Activated CD8-positive, alpha-beta memory T cell treated with anti-CD3 and anti-CD28 coated beads, Interleukin-2, amount 50 U/mL, for 24 hours (primary cell): ENCODE results near the gene DELE1.

Source experiments
- DNase-seq: peaks from one replicate; pipeline ENCODE4 v3.0.0-alpha.2; 2020; ENCODE audit errors: extremely low read depth

Gene DELE1

DNA sequence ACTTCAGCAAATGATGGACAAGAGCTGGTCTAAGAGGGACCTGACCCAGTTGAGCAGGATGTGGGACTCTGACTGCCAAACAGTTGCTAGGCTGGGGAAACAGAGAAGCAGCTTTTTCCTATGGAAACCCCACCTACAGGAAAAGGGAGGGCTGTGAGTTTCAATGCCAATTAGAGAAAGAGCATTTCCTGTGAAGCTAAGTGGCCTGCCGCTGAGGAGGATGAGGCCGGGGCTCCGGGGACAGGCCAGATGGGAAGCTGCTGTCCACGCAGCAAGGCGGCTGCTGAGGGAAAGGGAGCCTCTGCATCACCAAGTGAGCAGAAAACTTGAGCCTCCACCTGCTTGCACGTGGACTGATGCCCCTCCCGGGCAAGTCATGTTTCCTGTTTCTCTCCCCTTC lies 34.4 kb downstream of the DELE1 start, which contains the start of gene PCDH12:
PCDH12 (minus strand) TSS at position 90 of the 400 bp plus-strand sequence. CDS start 351 bp downstream, outside the sequence.
- no peak for DNase-seq

DNA sequence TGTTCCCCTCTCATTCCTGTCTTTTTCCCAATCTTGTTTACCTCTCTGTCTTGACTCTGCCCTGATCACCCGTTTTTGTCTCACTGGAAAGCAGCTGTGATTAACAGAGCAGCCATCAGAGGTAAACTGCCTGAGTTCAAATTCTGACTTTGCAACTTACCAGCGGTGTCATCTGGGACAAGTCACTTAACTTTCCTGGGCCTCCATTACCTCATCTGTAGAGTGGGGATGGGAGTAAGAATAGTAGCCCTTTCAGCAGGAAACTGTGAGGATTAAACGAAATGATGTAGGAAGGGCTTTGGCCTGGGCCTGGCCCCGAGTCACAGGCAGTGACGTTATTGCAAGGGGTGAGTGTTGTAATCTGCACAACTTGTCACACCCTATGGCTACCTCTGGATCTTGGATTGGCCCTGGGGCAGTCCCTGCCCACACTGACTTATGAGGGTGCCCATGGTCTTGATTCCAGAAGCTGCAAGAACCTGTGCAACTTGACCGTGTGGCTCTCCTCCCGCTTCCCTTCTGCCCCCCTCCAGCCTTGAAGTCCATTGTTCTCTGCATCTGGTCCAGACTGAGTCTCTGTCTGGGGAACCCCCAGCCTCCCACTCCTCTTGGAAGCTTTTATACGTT lies 35.0 kb downstream of the DELE1 start:
- DNase-seq, result no peak

- no peak for DNase-seq
Measured at GRCh38 chr5:141960018-141960417, 36.3 kb downstream of the DELE1 start.

GRCh38 chr5:141960449-141961323 lies 37.0 kb downstream of the DELE1 start:
- peak; percentile 73 for DNase-seq

DNA sequence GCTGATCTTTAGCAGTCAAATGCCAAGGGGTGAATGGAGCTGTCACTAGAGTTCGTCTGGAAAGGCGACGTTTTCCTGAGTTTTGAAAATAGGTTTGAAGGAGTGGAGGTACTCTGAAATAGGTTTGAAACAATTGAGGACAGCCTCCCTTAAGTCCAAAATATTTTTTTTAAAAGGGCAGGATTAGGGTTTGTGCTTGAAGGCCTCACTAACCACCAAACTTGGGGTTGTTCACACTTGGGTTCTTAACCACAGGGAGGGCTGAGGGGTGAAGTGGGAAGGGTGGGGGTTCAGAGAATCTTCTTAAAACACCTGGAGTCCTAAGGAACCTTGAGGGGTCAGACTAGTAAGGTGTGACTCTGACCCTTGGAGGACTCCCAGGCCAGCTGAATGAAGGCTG lies 37.8 kb downstream of the DELE1 start:
- DNase-seq, result no peak

DNA sequence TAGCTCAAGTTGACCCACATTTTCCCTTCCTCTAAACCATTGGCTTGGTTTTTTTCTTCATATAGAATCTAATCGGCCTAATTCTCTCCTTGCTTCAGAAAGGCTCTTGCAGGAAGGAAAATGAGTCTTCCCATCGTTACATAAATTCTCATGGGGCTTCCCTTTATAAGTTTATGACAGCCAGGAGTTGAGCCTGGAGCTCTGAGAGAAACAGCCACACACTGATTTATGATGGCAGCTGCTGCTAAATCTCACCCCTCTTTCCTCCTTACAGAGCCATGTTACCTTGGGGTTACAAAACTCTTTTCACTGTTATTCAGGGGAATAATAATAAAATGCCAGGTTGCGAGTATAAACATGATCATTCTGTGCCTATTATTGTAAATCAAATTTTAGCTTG lies 40.0 kb downstream of the DELE1 start:
- DNase-seq, result no peak

GRCh38 chr5:141965071-141965470 lies 41.4 kb downstream of the DELE1 start:
- no peak for DNase-seq

GRCh38 chr5:141966275-141966962 lies 42.7 kb downstream of the DELE1 start:
- no peak for DNase-seq

- no peak for DNase-seq
Measured at GRCh38 chr5:141966963-141967333, 43.3 kb downstream of the DELE1 start.

DNA sequence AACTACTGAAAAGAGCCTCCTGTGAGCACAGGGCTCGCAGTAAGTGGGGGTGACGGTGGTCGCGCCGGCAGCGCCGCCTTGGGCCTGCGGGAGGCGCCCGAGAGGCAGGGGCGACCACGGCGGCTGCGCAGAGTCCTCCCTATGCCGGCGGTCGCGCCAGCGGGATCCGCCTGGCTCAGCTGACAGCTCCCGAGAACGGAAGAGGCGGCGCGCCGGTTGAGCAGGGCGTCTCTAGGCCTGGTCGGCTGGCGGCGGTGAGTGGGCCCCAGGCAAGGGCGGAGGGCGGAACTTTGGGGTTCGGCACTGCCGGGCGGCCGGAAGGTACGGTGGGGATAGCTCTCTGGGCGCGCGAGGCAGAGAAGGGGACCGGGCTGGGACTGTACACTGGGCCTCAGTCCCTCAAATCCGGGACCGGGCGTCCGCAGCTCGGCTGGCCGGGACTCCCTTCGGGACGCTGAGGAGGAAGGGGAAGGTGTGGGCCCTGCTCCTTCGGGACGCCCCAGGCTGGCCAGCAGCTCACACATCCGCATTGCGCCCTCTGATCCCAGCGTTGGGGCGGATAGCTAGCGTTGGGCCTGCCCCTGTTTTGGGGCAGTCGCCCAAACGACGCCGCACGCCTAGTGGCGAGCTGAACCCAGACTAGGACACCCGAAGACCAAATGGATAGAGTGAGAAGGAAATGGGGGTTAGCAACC lies 45.4 kb downstream of the DELE1 start, which contains the start of gene RNF14:
RNF14 (plus strand) TSS at position 192 of the 695 bp plus-strand sequence. CDS start 4,484 bp downstream, outside the sequence.
- peak; percentile 74 for DNase-seq

GRCh38 chr5:141969783-141970771 lies 46.4 kb downstream of the DELE1 start:
- DNase-seq, result no peak

- no peak for DNase-seq
Measured at GRCh38 chr5:141973871-141974595, 50.4 kb downstream of the DELE1 start.

DNA sequence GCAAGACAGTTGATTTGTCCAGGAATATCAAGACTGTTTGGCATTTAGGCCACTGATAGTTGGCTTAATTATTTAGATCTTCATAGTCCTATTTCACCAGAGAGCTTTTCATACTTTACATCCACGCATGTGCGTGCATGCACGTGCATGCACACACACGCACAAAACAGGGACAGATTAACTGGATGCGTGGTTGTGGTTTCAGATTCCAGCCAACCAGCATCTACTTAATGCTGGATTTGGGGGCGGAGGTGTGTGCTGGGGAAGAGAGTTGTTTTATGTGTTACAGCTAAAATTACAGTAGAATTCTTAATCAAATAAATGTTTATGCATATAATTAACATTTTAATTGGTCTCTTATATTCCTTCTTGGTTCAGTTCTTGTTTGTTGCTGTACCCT lies 52.5 kb downstream of the DELE1 start:
- no peak for DNase-seq

- DNase-seq, result no peak
Measured at GRCh38 chr5:141978389-141978788, 54.7 kb downstream of the DELE1 start.

GRCh38 chr5:141982626-141983025 lies 59.0 kb downstream of the DELE1 start:
- DNase-seq, result no peak

DNA sequence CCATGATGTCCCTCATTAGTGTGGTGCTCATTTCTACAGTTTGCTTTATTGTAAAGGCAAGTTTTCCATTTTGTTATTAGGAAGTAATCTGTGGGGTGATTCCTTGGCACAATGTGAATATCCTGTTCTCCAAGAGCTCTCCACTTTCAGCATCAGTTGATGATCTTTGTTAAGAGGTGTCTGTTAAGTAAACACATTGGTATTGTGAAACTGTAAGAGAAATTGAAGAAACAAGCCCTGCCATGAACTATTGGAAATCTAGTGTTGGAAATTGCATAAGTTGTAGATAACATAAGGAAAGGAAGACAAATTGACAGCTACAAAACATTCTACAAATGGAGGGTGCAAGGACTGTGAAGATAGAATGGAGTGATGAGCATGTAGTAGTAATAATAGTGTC lies 62.4 kb downstream of the DELE1 start:
- DNase-seq, result no peak

DNA sequence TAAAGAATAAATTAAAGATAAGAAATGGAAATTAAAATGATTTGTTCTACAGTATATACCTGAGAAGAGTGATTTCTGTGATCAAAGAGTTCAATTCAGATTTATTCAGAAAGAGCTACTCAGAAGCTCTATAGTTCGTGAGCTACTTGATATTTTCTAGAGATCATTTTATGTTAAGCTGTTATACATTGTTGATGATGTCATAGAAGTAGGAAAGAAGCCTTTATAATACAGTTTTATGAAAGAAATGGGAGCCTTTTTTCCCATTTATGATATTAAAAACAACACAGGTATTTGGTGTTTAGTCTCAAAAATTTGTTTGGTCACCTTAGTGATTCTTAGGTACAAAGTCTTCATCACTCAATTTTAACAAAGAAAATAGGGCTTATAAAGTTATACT lies 66.0 kb downstream of the DELE1 start:
- no peak for DNase-seq
